HEK293 (cell line): ENCODE data around the gene TALDO1.

Source experiments
- CTCF ChIA-PET: fragments of 350-600 bp; formaldehyde crosslinking; extraction: SDS; loops from one replicate; lab custom pipeline; 2021; ENCODE audit warnings: antibody characterized with exemption; lab: Yijun Ruan, JAX
- POLR2A ChIA-PET: fragments of 300-600 bp; formaldehyde crosslinking; extraction: SDS; loops from one replicate; lab custom pipeline; 2020; ENCODE audit warnings: antibody characterized with exemption, inconsistent platforms; lab: Yijun Ruan, JAX
- H3K27ac ChIP-seq: fragments of 200-500 bp; sonication (Bioruptor generic); 2 replicates; pipeline ENCODE4 v1.5.1; 2014; ENCODE audit warnings: low read depth, low read length, control low read depth, inconsistent platforms; ENCODE audit errors: extremely low read depth
- H3K36me3 ChIP-seq, 2 experiments: fragments of 200-500 bp in 1 of 2; sonication (Bioruptor generic) in 1 of 2; 1 replicate in 1 of 2; 2 replicates in 1 of 2; pipeline ENCODE4 v1.5.1; 2014 to 2017; ENCODE audit warnings: inconsistent platforms in 2 of 2, low read length in 2 of 2; ENCODE audit not compliant: control insufficient read depth in 2 of 2, insufficient read depth in 1 of 2
- H3K4me1 ChIP-seq: fragments of 200-500 bp; sonication (Bioruptor generic); 2 replicates; pipeline ENCODE4 v1.5.1; 2014; ENCODE audit warnings: mild to moderate bottlenecking, low read length, inconsistent platforms; ENCODE audit not compliant: control insufficient read depth, insufficient read depth
- H3K4me3 ChIP-seq: 2 replicates; pipeline ENCODE4 v1.5.1; 2011; ENCODE audit warnings: low read depth, mild to moderate bottlenecking, control low read depth, low read length, moderate library complexity
- H3K9me3 ChIP-seq: fragments of 200-500 bp; sonication (Bioruptor generic); 2 replicates; pipeline ENCODE4 v1.5.1; 2014; ENCODE audit warnings: low read depth, low read length, inconsistent platforms; ENCODE audit not compliant: control insufficient read depth, insufficient read depth
- BCL11A ChIP-seq: fragments of 450-650 bp; formaldehyde crosslinking; IDR thresholded peaks from 2 replicates; pipeline ENCODE4 v1.5.1; 2016; ENCODE audit warnings: low read depth, missing biosample characterization, missing genetic modification characterization
- EGR2 ChIP-seq: fragments of 450-650 bp; formaldehyde crosslinking; IDR thresholded peaks from 2 replicates; pipeline ENCODE4 v1.5.1; 2016; ENCODE audit warnings: low read depth, missing biosample characterization, missing genetic modification characterization
- GLIS1 ChIP-seq: fragments of 450-650 bp; formaldehyde crosslinking; IDR thresholded peaks from 2 replicates; pipeline ENCODE4 v1.5.1; 2016; ENCODE audit warnings: missing biosample characterization, missing genetic modification characterization
- HOXC10 ChIP-seq: sonication (generic); formaldehyde crosslinking; IDR thresholded peaks from 2 replicates; pipeline ENCODE4 v1.8.1; 2023; ENCODE audit warnings: mild to moderate bottlenecking, missing genetic modification reagents
- RBAK ChIP-seq: fragments of 450-650 bp; formaldehyde crosslinking; IDR thresholded peaks from 2 replicates; pipeline ENCODE4 v1.5.1; 2016; ENCODE audit warnings: missing biosample characterization, missing genetic modification characterization
- SCRT2 ChIP-seq: fragments of 450-650 bp; formaldehyde crosslinking; IDR thresholded peaks from 2 replicates; pipeline ENCODE4 v1.5.1; 2016; ENCODE audit warnings: missing biosample characterization, missing genetic modification characterization
- ZFHX2 ChIP-seq: fragments of 450-650 bp; formaldehyde crosslinking; conservative IDR thresholded peaks from 2 replicates; pipeline ENCODE4 v1.5.1; 2016; ENCODE audit warnings: missing biosample characterization, missing genetic modification characterization
- ZFP69B ChIP-seq: fragments of 450-650 bp; formaldehyde crosslinking; IDR thresholded peaks from 2 replicates; pipeline ENCODE4 v1.5.1; 2016; ENCODE audit warnings: missing biosample characterization, missing genetic modification characterization
- ZIC2 ChIP-seq: fragments of 450-650 bp; formaldehyde crosslinking; IDR thresholded peaks from 2 replicates; pipeline ENCODE4 v1.5.1; 2016; ENCODE audit warnings: missing biosample characterization, missing genetic modification characterization
- ZNF133 ChIP-seq: fragments of 450-650 bp; formaldehyde crosslinking; IDR thresholded peaks from 2 replicates; pipeline ENCODE4 v1.5.1; 2016; ENCODE audit warnings: missing biosample characterization, missing genetic modification characterization
- ZNF311 ChIP-seq: fragments of 450-650 bp; formaldehyde crosslinking; IDR thresholded peaks from 2 replicates; pipeline ENCODE4 v1.5.1; 2017; ENCODE audit warnings: missing biosample characterization, missing genetic modification characterization, borderline replicate concordance
- ZNF404 ChIP-seq: fragments of 450-650 bp; formaldehyde crosslinking; IDR thresholded peaks from 2 replicates; pipeline ENCODE4 v1.5.1; 2017; ENCODE audit warnings: missing biosample characterization, missing genetic modification characterization
- ZNF530 ChIP-seq: fragments of 450-650 bp; formaldehyde crosslinking; IDR thresholded peaks from 2 replicates; pipeline ENCODE4 v1.5.1; 2016; ENCODE audit warnings: low read depth, missing biosample characterization, missing genetic modification characterization
- ZNF558 ChIP-seq: fragments of 450-650 bp; formaldehyde crosslinking; IDR thresholded peaks from 2 replicates; pipeline ENCODE4 v1.5.1; 2016; ENCODE audit warnings: missing biosample characterization, missing genetic modification characterization
- ZNF560 ChIP-seq: fragments of 450-650 bp; formaldehyde crosslinking; IDR thresholded peaks from 2 replicates; pipeline ENCODE4 v1.5.1; 2017; ENCODE audit warnings: missing biosample characterization, missing genetic modification characterization, borderline replicate concordance
- ZNF785 ChIP-seq: fragments of 450-650 bp; formaldehyde crosslinking; IDR thresholded peaks from 2 replicates; pipeline ENCODE4 v1.5.1; 2016; ENCODE audit warnings: missing biosample characterization, missing genetic modification characterization
- ZSCAN23 ChIP-seq: fragments of 450-650 bp; formaldehyde crosslinking; IDR thresholded peaks from 2 replicates; pipeline ENCODE4 v1.5.1; 2016; ENCODE audit warnings: missing biosample characterization, missing genetic modification characterization
- TF ChIP-seq, protein P1 (sequence below): fragments of 450-650 bp; formaldehyde crosslinking; IDR thresholded peaks from 2 replicates; pipeline ENCODE4 v1.5.1; 2016; ENCODE audit warnings: missing biosample characterization, missing genetic modification characterization
- TF ChIP-seq, protein P2 (sequence below): fragments of 450-650 bp; formaldehyde crosslinking; IDR thresholded peaks from 2 replicates; pipeline ENCODE4 v1.5.1; 2016; ENCODE audit warnings: missing biosample characterization, missing genetic modification characterization
- TF ChIP-seq, protein P3 (sequence below): fragments of 450-650 bp; formaldehyde crosslinking; IDR thresholded peaks from 2 replicates; pipeline ENCODE4 v1.5.1; 2016; ENCODE audit warnings: missing biosample characterization, missing genetic modification characterization

The TALDO1 gene

DNA sequence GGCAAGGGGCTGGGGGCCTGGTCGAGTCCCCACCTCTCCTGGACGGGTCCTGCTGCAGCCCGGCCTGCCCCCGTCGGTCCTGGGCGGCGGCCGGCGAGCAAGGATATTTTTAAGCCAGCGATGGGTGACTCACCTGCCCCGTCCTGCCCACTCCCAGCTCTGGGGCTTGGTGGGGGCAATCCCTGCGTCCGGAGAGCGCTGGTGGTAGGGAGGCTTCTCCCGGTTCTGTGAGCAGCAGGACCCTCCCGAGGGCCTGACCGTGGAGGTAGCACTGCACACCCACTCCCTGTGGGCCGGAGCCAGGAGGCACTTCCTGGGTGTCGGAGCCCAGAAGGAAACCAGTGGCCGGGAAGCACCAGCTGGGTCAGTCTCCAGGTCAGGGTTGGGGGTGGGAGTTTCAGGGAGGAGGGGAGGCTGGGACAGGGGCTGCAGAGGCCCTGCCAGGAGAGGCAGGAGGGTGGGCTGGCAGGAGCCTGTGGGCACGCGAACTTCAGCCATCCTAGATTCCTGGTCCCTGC is 40.8 kb upstream of the TALDO1 start:
- H3K4me1 ChIP-seq: no peaks in the 10 kb centered on the region
- peak overlapping the region; percentile 40; the same call in 1 of the 2 replicates for H3K27ac ChIP-seq

DNA sequence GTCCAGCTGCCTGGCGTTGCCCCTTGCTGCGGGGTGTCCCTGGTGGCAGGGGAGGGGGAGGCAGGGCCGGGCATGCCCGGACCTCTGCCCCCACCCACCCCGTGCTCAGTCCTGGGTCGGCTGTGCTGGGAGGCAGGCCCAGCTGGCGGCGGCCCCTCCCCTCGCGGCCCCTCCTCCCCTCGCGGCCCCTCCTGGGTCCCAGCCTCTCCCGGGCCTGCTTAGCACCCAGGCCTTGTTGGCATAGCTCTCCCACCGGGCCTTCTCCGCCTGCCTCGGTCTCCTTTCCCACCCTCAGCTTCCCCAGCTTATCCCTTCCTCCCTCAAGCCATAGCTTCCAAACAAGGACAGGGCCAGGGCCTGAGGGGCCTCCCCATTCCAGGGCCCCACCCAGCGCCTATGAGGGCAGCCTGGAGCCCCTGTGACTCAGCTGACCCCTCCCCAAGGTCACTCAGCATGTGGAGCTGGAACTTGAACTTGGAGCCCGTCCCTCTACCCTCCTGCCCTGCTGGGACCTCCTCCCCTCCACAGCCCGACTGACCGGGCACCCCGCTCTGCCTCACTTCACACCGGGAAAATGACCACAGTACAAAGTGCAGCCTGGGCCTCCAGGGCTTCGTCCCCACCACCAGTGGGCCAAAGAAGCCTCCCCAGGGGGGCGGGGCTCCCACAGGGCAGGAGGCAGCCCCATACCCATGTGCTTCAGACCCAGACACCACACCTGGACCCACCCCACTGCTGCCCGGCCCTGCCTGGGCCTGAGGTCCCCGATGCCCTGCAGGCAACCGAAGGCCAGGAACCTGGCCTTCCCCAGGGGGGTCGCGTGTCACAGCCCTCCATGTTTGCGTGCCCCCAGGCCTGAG is 40.1 kb upstream of the TALDO1 start:
- Histone ChIP-seq H3K4me1 (no peaks in the 10 kb centered on the region), H3K9me3 (no peaks in the 10 kb centered on the region), H3K4me3 (peak overlapping the region; percentile 79), H3K27ac (peak overlapping the region; percentile 40; the same call in 1 of the 2 replicates), H3K36me3 (peaks cover 0 to 26% of the 10 kb centered on the region in 2 experiments; a peak in 1 of 3 replicates)
- CTCF ChIA-PET: interaction anchor here (0.6 to 2.2 kb wide), 7 partner anchors 12 to 39 kb away, joined by 3 to 6 read pairs (median 4); partner anchors contain the start of genes DEAF1 and TMEM80
- TF ChIP-seq ZNF560 (tag by site-specific recombination) (no peak), ZIC2 (peak; percentile 28)
- POLR2A ChIA-PET: interaction anchor here (0.7 to 1.5 kb wide), 9 partner anchors 9 to 131 kb away, joined by 3 to 18 read pairs (median 3); partner anchors contain the start of genes DEAF1, PHRF1, PNPLA2 and TMEM80

More for the DNA sequence above, 40.8 kb upstream of the TALDO1 start:
- Histone ChIP-seq H3K9me3 (no peaks in the 10 kb centered on the region), H3K4me3 (peak overlapping the region; percentile 79), H3K36me3 (peaks cover 0 to 33% of the 10 kb centered on the region in 2 experiments; a peak in 1 of 3 replicates)
- CTCF ChIA-PET: interaction anchor here (0.6 to 2.2 kb wide), 6 partner anchors 11 to 39 kb away, joined by 4 to 6 read pairs (median 4); partner anchors contain the start of genes DEAF1 and TMEM80
- POLR2A ChIA-PET: interaction anchor here (0.7 to 1.5 kb wide), 9 partner anchors 9 to 130 kb away, joined by 3 to 18 read pairs (median 3); partner anchors contain the start of genes DEAF1, PHRF1, PNPLA2 and TMEM80
- TF ChIP-seq ZSCAN23 (tag by site-specific recombination) (no peak), RBAK (no peak), GLIS1 (no peak), ZNF785 (tag by site-specific recombination) (no peak), BCL11A (tag by site-specific recombination) (no peak), ZFHX2 (tag by site-specific recombination) (0 out of 2 replicates have a peak, but pooled peaks have one; percentile 19)

DNA sequence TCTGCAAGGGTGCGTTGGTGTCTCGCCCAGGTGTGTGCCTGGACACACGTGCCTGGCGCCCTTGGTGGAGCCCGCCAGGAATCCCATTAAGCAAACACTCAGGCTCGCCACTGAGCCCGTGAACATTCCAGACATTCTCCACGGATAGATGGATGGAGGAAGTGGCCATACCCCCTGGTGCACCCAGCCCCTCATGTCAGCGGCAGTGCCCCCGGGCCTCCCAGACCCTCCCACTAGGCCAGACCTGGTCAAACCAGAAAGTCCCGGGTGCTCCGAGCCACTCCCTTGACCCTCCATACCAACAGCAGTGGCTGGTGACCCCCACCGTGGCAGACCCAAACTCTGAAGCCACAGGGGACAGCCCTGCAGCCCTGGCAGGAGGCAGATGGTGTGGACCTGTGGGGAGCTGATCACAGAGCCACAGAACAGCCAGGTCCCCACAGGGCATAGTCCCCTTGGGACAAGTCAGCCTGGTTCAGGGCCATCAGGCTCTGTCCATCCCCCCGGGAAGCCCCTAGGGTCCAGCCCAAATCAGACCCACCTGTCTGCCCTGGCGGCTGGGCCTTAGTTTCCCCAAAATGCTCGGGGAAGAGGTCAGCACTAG is 39.3 kb upstream of the TALDO1 start:
- no peaks in the 10 kb centered on the region for H3K4me1 ChIP-seq
- CTCF ChIA-PET: no interaction called here

DNA sequence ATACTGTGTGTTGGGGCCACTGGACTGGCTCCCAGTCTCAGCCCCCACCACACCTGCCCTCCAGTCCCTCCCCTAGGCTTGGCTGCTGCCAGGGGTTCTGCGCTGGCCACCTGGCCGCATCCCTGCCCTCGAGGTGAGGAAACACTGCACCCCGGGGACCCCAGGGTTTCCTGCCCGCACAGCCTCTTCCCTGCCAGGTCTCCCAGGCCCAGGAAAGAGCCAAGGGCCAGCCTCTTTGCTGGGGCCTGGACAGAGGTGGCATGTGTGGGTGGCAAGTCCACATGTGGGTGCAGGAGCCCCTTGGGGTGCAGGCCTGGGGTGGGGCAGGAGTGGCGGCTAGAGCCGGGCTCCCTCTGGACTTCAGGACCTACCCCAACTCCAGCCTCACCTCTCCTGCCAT is 38.8 kb upstream of the TALDO1 start:
- no peaks in the 10 kb centered on the region for H3K4me1 ChIP-seq
- CTCF ChIA-PET: no interaction called here
- POLR2A ChIA-PET: interaction anchor here (1.3 kb wide), 1 partner anchor 13 kb away, joined by 4 read pairs; the partner anchor contains the start of genes DEAF1 and TMEM80
- no peak overlapping the region for H3K4me3 ChIP-seq
- H3K27ac ChIP-seq: no peak overlapping the region
- peaks cover 0 to 13% of the 10 kb centered on the region in 2 experiments; a peak in 1 of 3 replicates for H3K36me3 ChIP-seq
- no peaks in the 10 kb centered on the region for H3K9me3 ChIP-seq
- TF ChIP-seq ZNF530 (tag by site-specific recombination): no peak
- TF ChIP-seq ZNF404 (tag by site-specific recombination): no peak
- TF ChIP-seq, protein P1, sequence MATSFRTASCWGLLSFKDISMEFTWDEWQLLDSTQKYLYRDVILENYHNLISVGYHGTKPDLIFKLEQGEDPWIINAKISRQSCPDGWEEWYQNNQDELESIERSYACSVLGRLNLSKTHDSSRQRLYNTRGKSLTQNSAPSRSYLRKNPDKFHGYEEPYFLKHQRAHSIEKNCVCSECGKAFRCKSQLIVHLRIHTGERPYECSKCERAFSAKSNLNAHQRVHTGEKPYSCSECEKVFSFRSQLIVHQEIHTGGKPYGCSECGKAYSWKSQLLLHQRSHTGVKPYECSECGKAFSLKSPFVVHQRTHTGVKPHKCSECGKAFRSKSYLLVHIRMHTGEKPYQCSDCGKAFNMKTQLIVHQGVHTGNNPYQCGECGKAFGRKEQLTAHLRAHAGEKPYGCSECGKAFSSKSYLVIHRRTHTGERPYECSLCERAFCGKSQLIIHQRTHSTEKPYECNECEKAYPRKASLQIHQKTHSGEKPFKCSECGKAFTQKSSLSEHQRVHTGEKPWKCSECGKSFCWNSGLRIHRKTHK (tag by site-specific recombination): no peak
- TF ChIP-seq ZFP69B (tag by site-specific recombination): no peak
- TF ChIP-seq, protein P2, sequence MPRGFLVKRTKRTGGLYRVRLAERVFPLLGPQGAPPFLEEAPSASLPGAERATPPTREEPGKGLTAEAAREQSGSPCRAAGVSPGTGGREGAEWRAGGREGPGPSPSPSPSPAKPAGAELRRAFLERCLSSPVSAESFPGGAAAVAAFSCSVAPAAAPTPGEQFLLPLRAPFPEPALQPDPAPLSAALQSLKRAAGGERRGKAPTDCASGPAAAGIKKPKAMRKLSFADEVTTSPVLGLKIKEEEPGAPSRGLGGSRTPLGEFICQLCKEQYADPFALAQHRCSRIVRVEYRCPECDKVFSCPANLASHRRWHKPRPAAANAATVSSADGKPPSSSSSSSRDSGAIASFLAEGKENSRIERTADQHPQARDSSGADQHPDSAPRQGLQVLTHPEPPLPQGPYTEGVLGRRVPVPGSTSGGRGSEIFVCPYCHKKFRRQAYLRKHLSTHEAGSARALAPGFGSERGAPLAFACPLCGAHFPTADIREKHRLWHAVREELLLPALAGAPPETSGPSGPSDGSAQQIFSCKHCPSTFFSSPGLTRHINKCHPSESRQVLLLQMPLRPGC (tag by site-specific recombination): no peak
- no peak for TF ChIP-seq EGR2 (tag by site-specific recombination)
- TF ChIP-seq ZNF311 (tag by site-specific recombination): no peak
- no peak for TF ChIP-seq ZNF133 (tag by site-specific recombination)
- TF ChIP-seq SCRT2 (tag by site-specific recombination): no peak
- no peak for TF ChIP-seq HOXC10
- no peak for TF ChIP-seq ZNF558 (tag by site-specific recombination)

More for the DNA sequence above, 39.3 kb upstream of the TALDO1 start:
- POLR2A ChIA-PET: interaction anchor here (1.1 to 1.5 kb wide), 3 partner anchors 11 to 19 kb away, joined by 3 to 5 read pairs (median 4); partner anchors contain the start of genes DEAF1 and TMEM80
- TF ChIP-seq, protein P3, sequence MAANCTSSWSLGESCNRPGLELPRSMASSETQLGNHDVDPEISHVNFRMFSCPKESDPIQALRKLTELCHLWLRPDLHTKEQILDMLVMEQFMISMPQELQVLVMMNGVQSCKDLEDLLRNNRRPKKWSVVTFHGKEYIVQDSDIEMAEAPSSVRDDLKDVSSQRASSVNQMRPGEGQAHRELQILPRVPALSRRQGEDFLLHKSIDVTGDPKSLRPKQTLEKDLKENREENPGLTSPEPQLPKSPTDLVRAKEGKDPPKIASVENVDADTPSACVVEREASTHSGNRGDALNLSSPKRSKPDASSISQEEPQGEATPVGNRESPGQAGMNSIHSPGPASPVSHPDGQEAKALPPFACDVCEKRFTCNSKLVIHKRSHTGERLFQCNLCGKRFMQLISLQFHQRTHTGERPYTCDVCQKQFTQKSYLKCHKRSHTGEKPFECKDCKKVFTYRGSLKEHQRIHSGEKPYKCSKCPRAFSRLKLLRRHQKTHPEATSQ (tag by site-specific recombination): no peak
- TF ChIP-seq ZIC2 (0 out of 2 replicates have a peak, but pooled peaks have one; percentile 12), GLIS1 (peak; percentile 19; the same call in 1 of the 2 replicates)
- no peaks in the 10 kb centered on the region for H3K9me3 ChIP-seq
- peak overlapping the region; percentile 79 for H3K4me3 ChIP-seq
- H3K27ac ChIP-seq: no peak overlapping the region
- H3K36me3 ChIP-seq: peaks cover 0 to 19% of the 10 kb centered on the region in 2 experiments; a peak in 1 of 3 replicates
